T-helper 22 cell (primary cell): ENCODE results near the gene MIA3.
"Not testable (repeated sequence)": the region's sequence is repeated elsewhere in the genome, so short reads cannot be mapped to it uniquely, and the experiment has no call there.

Experiments
- DNase-seq: peaks from one replicate; pipeline ENCODE4 v3.0.0-alpha.2; 2020; ENCODE audit warnings: low read depth

MIA3 gene

GRCh38 chr1:222622765-222623164, 4.9 kb downstream of the MIA3 start:
- no peak for DNase-seq

DNA sequence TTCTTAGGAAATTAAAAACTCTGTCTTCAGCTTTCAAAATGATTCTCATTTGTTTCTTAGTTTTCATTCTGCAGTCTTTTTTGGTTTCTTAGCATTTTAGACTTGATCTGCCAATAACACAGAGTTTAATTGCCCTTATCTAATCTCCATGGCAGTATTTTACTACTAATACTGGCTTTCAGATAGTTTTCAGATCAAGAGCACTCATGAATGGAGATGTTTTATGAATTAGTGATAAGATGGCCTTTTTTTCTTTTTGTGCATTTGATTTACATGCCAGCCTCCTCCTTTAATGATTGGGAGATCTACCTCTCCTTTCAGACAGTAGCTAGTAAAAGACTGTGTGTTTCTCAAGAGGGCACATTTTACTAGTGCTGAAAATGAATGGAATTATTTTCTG, 5.6 kb downstream of the MIA3 start:
- no peak for DNase-seq

DNA sequence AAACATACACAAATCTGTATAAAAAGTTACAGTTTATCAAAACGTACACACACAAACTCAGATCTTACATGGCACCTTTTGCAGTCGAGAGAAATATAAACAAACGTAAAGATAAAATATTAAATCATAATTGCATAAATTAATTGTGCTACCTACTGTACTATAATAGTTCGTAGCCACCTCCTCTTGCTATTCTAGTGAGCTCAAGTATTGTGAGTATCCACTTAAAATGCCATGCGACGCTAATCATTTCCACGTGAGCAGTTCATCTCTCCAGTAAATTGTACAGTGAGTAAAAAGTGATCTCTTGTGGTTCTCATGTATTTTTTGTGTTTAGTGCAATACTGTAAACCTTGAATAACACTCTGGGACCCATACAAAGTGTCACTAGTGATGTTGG, 6.3 kb downstream of the MIA3 start:
- no peak for DNase-seq

- DNase-seq: no peak
Measured at GRCh38 chr1:222627232-222627631, 9.3 kb downstream of the MIA3 start.

DNA sequence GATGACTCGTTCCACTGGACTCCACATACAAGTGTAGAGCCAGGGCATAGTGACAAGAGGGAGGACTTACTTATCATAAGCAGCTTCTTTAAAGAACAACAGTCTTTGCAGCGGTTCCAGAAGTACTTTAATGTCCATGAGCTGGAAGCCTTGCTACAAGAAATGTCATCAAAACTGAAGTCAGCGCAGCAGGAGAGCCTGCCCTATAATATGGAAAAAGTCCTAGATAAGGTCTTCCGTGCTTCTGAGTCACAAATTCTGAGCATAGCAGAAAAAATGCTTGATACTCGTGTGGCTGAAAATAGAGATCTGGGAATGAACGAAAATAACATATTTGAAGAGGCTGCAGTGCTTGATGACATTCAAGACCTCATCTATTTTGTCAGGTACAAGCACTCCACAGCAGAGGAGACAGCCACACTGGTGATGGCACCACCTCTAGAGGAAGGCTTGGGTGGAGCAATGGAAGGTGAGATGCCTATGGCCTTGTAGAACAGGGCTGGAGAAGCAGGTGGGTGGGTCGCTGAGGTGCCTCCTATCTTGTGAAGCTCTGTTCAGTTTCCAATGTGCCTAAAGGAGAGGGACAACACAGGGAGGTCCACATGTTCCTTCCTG, 12.1 kb downstream of the MIA3 start:
- DNase-seq: no peak

DNA sequence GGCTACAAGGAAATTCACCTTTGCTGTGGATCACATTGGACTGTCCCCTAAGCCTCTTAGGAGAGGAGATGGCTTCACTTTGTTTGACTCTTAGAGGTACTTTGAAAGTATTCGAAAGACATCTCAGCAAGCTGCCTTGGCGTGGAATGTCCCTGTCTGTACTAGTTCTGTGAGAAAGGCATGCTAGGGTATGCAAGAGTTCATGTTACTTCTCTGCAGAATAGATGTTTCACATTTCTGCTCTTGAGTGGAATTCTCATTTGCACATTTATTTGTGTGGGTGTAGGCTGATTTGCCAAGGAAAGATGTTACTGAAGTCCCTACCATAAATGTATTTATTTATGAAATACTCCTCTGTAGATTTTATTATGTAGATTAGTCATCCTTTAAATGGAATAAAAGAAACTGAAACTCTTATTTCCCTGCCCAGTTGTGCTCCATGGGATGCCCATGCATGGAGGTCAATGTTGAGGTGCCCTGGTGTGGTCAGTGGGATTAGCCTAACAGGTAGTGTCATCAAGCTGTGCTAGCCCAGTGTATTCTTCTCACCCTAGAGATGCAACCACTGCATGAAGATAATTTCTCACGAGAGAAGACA, 13.8 kb downstream of the MIA3 start:
- no peak for DNase-seq

DNA sequence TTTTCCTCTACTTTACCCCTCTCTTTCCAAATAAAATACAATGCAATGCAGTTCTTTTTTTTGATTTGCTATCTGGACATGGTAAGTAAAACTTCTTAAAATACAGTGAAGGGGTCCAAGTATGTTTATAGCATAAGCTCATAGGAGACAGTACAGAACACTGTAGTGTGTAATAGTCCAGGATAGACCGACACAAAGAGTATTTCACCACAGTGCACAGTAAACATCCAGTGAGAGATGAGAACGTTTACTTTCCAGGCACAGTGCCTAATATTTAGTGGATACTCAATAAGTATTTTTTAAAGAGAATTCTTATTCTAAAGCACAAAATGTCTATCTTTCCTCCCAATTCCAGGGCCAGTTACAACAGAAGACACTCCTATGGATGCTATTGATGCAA, 14.9 kb downstream of the MIA3 start:
- no peak for DNase-seq

DNA sequence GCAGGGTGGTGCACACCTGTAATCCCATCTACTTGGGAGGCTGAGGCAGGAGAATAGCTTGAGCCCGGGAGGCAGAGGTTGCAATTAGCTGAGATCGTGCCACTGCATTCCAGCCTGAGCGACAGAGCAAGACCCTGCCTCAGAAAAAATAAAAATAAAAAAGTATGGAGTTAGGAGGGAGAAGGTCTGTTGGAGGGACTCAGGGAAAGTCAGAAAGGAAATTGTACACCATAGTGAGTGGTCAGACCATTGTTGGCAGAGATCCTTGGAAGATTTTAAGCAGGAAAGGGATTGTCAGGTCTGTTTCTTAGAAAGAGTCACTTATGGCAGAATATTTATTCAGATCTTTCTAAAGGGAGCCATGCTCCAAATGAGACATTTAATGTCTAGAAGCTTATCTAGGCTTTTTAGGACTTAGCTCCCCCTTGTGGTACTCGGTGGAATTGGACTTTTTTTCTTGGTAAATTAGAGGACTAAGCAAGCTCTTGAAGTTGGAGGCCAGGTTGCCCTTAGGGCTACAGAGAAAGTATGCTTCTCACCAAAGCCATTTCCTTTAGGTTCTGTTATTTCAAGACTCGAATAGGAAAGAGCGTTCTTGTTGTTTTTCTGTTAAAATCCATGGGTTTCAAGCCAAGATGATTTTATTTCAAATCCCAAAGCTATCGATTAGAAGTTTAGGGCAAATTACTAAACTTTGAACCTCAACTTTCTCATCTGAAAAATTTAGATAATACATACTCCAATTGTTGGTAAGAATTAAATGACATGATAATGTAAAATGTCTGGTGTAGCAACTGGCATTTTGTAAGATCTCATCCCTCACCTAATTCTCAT, 16.5 kb downstream of the MIA3 start:
- peak; percentile 38 for DNase-seq

DNA sequence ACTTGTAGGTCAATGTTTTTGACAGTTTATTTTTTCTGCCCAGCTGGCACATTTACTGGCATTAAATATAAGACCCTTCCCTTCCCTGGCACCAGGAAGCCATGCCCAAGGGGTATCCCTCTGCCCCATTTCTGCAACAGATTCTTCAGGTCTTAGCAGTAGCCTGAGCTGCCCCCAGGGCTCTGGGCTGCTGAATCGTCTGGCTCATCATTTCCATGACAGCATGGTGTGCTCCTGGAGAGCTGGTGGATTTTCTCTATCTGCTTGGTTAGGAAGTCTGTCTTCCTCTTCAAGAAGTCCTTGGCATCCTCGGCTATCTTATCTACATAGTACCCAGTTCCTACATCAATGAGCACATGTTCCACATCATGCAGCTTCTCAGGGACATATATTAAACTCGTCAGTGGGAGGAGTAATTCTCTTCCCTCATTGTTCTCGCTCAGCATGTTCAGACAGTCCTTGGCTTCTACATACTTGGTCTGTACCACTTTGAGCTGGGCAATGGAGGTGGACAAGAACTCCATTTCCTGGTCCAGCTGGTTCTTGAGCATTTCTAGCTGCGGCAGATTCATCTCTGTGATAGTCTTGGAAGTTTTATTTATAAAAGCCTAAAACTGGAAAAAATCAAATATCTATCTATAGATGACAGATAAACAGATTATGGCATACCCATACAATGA, 23.5 kb downstream of the MIA3 start:
- DNase-seq: no peak

DNA sequence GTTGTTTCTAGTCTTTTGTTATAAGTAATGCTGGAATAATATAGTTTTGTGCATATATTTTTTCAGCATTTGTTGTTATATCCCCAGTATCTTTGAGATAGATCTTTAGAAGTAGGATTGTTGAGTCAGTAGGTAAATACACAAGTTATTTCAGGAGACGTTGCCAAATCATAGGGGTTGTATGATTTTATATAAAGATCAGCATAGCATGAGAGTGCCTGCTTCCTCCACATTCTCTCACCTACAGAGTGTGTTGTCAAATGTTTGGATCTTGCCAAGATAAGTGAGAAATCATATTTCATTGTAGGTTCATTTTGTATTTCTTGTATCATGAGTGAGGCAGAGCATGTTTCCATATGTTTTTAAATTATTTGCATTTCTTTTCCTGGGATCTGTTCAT, 24.6 kb downstream of the MIA3 start:
- DNase-seq: no peak

- DNase-seq: no peak
Measured at GRCh38 chr1:222643606-222643937, 25.7 kb downstream of the MIA3 start.

DNA sequence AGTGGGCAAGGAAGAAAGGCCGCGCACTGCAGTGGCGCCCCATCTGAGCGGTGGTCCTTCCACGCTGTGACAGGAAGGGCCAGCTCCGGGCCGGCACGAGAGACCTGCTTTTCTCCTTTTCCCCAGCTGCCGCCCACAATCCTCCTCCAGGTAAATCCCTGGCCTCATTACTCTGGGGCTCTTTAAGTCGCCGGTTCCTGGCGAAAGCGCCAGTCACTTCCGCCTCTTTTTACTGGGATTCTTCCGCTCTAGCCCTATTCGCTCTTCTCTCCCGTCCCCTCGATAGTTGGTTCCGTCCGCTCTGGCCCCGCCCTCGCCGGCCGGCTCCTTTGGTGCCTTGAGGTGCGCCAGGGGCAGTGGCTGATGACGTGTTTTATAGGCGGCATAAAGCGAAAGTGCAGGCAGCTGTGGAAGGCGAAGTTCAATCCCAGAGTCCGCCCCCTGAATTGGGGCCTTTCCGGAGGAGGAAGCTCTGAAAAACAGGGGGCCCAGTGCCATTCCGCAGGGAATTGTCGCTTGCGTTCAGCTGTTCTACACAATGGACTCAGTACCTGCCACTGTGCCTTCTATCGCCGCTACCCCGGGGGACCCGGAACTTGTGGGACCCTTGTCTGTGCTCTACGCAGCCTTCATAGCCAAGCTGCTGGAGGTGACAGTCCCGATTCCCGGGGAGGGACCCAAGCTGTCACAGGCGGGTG, 26.2 kb downstream of the MIA3 start:
- DNase-seq: peak; percentile 97

DNA sequence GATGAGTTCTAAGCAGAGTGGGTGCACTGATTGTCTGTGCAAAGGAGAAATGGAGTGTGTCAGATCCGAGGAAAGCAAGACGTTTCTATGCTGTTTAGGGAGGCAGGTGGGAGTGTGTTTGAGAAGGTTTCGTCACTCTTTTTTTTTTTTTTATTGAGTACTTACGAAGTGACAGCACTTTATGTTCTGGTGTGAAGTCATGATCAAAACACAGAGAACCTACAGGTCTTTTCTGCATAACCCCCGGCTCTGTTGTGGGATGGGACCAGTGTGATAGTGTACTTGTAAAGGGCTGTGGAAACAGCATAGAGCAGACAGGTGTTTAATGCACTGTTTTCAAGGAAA, 26.7 kb downstream of the MIA3 start:
- peak; percentile 21 for DNase-seq

- no peak for DNase-seq
Measured at GRCh38 chr1:222652676-222653075, 34.8 kb downstream of the MIA3 start.

DNA sequence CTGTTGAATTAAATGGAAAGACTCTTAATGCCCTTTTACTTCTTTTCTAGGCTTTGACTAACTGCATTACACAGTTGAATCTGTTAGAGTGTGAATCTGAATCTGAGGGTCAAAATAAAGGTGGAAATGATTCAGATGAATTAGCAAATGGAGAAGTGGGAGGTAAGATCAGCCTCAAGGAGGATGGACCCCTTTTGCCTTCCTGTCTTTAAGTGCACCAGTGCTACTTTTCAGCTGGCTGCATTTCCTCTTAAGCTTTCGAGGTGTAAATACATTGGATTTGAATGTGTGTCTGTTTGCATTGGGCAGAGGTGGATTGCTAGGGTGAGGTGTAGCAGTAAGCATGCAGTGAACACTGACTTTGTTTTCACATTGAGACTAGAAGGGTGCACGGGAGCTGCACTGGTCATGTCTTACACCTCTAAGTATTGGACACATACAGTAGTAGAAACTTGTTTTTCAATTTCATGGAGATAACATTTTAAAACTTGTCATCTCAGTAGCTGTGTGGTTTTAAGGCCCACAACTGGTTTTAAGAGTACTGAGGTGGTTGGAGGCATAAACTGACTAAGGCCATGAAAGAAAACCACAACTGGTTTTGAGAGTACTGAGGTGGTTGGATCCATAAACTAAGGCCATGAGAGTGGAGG, 35.4 kb downstream of the MIA3 start:
- no peak for DNase-seq

DNA sequence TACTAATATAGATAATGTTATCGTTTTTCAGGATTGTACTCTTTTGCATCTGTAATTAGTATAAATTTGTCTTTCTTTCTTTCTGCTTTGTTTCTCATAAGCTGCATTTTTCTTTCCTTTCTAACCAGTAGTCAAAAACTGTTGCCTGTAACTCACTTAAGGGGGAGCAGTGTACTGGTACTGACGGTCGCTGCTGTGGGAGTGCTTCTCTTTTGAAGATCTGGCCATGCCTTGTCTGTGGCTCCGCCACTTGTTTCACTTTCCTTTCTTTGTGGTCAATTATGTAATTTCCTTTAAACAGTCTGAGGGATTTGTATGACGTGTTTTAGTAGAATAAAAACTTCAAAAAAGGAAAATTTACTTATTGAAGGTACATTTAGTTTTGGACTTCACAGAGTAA, 37.0 kb downstream of the MIA3 start:
- DNase-seq: peak; percentile 72

- DNase-seq: no peak
Measured at GRCh38 chr1:222656391-222657155, 38.7 kb downstream of the MIA3 start.

DNA sequence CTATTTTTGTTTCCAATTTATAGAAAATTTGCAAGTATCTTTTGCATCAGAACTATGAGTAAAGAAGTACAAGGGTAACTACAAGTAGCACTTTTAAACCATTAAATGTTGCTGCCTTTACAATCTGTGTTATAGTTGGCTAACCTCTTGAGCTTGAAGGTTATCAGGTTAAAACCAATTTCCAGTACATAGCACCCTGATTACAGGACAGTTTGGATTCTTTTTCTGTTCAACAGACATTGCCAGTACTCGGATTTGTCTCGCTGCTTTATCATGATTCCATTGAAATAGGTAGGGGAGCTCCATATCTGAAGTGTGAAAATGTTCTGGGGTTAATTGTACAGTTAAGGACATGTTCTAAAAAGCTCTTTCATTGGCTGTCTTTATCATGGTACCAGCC, 40.0 kb downstream of the MIA3 start:
- no peak for DNase-seq

GRCh38 chr1:222663431-222663934, 45.6 kb downstream of the MIA3 start:
- DNase-seq: no peak

- no peak for DNase-seq
Measured at GRCh38 chr1:222665964-222666363, 48.1 kb downstream of the MIA3 start.

DNA sequence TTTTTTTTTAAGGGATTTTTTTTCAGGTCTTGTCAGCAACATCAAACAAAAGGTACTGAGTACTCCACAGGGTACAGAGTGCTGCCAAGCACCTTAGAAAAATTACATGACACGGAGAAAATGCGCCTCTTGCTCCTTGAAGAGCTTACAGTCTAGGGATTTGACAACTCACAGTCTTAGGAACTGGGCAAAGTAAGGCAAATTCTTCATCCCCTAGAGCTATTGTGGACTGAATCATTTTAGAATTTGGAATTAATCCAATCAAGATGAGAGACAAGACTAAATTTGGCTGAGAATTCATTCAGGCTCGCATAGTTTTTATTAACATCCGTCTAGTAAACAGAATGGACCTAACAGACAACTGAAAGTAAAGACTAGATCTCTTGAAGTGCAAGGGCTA, 50.3 kb downstream of the MIA3 start:
- not testable (repeated sequence) for DNase-seq
